ENCODE data around the gene TCEAL5.
"Not testable (repeated sequence)": the region's sequence is repeated elsewhere in the genome, so short reads cannot be mapped to it uniquely, and the experiment has no call there.

The TCEAL5 gene

DNA sequence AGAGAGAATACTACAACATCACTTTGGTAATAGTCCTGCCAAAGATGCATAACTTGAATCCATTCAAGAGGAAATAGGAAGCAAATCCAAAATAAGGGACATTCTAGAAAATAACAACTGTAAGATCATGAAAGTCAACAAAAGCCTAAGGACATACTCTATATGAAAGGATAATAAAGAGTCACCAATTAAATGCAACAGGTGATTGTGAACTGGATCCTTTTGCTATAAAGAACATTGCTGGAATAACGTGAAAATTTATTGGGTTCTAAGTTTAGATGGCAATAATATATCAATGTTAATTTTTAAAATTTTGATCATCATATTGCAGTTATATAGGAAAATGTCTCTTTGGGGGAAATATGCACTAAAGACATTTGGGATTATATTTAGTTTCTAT is 41.7 kb downstream of the TCEAL5 start:
- Histone ChIP-seq H3K27ac (ENCODE audit: low read depth, low read length) (no peak overlapping the region), H3K4me1 (ENCODE audit: control insufficient read depth, insufficient read depth, low read length, unreplicated experiment) (no peaks in the 10 kb centered on the region), H3K27me3 (ENCODE audit: insufficient read depth, low read length) (no peaks in the 10 kb centered on the region), H2AFZ (ENCODE audit: low read length, unreplicated experiment) (no peak overlapping the region), H3K4me3 (ENCODE audit: low read depth, low read length) (no peak overlapping the region), H3K79me2 (ENCODE audit: control insufficient read depth, insufficient read depth, low read length, unreplicated experiment) (no peaks in the 10 kb centered on the region), H3K36me3 (ENCODE audit: insufficient read depth, low read length) (no peaks in the 10 kb centered on the region)

DNA sequence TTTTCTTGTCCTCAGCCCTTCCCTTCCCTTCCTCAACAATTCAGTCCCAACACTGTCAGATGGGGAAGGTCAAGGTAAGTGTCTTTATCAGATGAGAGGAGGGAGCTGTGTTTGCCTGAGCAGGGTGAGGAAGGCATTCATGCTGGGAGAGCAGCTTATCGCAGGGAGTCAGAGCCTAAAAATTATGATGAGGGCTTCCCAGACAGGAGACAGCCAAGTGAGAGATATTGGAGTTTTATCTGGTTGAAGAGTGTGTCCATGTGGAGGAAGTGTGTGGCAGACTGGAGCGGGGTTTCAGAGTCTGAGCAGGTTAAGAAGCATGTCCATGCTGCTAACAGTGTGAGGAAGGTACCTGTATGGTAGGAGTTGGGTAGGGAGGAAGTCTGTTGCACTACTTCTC is 43.3 kb downstream of the TCEAL5 start:
- no peak overlapping the region for H2AFZ ChIP-seq (ENCODE audit: low read length, unreplicated experiment)
- no peaks in the 10 kb centered on the region for H3K27me3 ChIP-seq (ENCODE audit: insufficient read depth, low read length)
- no peaks in the 10 kb centered on the region for H3K4me1 ChIP-seq (ENCODE audit: control insufficient read depth, insufficient read depth, low read length, unreplicated experiment)
- H3K79me2 ChIP-seq (ENCODE audit: control insufficient read depth, insufficient read depth, low read length, unreplicated experiment), result no peaks in the 10 kb centered on the region
- H3K36me3 ChIP-seq (ENCODE audit: insufficient read depth, low read length), result no peaks in the 10 kb centered on the region
- H3K4me3 ChIP-seq (ENCODE audit: low read depth, low read length), result no peak overlapping the region
- no peak overlapping the region for H3K27ac ChIP-seq (ENCODE audit: low read depth, low read length)

DNA sequence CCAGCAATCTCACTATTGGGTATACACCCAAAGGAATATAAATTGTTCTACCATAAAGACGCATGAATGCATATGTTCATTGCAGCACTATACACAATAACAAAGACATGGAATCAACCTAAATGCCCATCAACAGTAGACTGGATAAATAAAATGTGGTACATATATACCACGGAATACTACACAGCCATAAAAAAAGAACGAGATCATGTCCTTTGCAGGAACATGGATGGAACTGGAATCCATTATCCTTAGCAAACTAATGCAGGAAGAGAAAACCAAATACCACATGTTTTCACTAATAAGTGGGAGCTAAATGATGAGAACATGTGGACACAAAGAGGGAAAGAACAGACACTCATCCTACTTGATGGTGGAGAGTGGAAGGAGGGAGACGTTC is 50.6 kb downstream of the TCEAL5 start:
- H3K4me1 ChIP-seq (ENCODE audit: control insufficient read depth, insufficient read depth, low read length, unreplicated experiment); H3K79me2 ChIP-seq (ENCODE audit: control insufficient read depth, insufficient read depth, low read length, unreplicated experiment); H3K36me3 ChIP-seq (ENCODE audit: insufficient read depth, low read length); H2AFZ ChIP-seq (ENCODE audit: low read length, unreplicated experiment); H3K27ac ChIP-seq (ENCODE audit: low read depth, low read length); H3K4me3 ChIP-seq (ENCODE audit: low read depth, low read length): not testable (repeated sequence)
- H3K27me3 ChIP-seq (ENCODE audit: insufficient read depth, low read length), result peaks cover 33% of the 10 kb centered on the region
